HepG2 (cell line): ENCODE data around the gene CAMTA2. TPM values are rescaled to one million over a fixed set of nuclear protein-coding genes. Genes with fewer than 3 reads are reported as not detected.

Experiments used
- CREB1 ChIP-seq, 2 experiments: fragments of 450-650 bp in 1 of 2; IDR thresholded peaks; 2 replicates each; pipeline ENCODE4 v1.6.1; 2016 to 2017; ENCODE audit warnings: control low read depth in 1 of 2, mild to moderate bottlenecking in 1 of 2, missing compliant biosample characterization in 1 of 2, missing genetic modification characterization in 1 of 2
- GMEB1 ChIP-seq: sonication (generic); formaldehyde crosslinking; IDR thresholded peaks from 2 replicates; pipeline ENCODE4 v1.5.1; 2020; ENCODE audit warnings: missing genetic modification reagents, mild to moderate bottlenecking, borderline replicate concordance
- KAT2B ChIP-seq: fragments of 150-350 bp; IDR thresholded peaks from 2 replicates; pipeline ENCODE4 v1.6.1; 2014; ENCODE audit warnings: low read depth, low read length, borderline replicate concordance
- KDM6A ChIP-seq: IDR thresholded peaks from 2 replicates; pipeline ENCODE4 v1.6.1; 2016; ENCODE audit warnings: low read depth
- MIER2 ChIP-seq: IDR thresholded peaks from 2 replicates; pipeline ENCODE4 v1.6.1; 2016; ENCODE audit warnings: missing biosample characterization, missing genetic modification reagents
- MLLT10 ChIP-seq: sonication (generic); formaldehyde crosslinking; IDR thresholded peaks from 2 replicates; pipeline ENCODE4 v1.4.0; 2020; ENCODE audit warnings: missing genetic modification reagents
- MXI1 ChIP-seq: IDR thresholded peaks from 3 replicates; pipeline ENCODE4 v1.6.1; 2012; ENCODE audit warnings: low read depth, low read length, inconsistent platforms, borderline replicate concordance
- NFATC3 ChIP-seq: sonication (generic); formaldehyde crosslinking; IDR thresholded peaks from 2 replicates; pipeline ENCODE4 v1.5.1; 2020; ENCODE audit warnings: mild to moderate bottlenecking, missing genetic modification reagents
- POLR2G ChIP-seq: fragments of 200-400 bp; formaldehyde crosslinking; IDR thresholded peaks from 2 replicates; pipeline ENCODE4 v1.6.1; 2018; ENCODE audit warnings: mild to moderate bottlenecking, low read depth, low read length, moderate library complexity
- RXRB ChIP-seq: IDR thresholded peaks from 2 replicates; pipeline ENCODE4 v1.6.1; 2016; ENCODE audit warnings: borderline replicate concordance, missing genetic modification reagents, missing compliant biosample characterization
- SPEN ChIP-seq: sonication (generic); formaldehyde crosslinking; IDR thresholded peaks from 2 replicates; pipeline ENCODE4 v1.5.1; 2020; ENCODE audit warnings: low read depth, mild to moderate bottlenecking, missing genetic modification reagents
- TFE3 ChIP-seq: IDR thresholded peaks from 2 replicates; pipeline ENCODE4 v1.6.1; 2016
- YEATS2 ChIP-seq: sonication (generic); formaldehyde crosslinking; IDR thresholded peaks from 2 replicates; pipeline ENCODE4 v1.4.0; 2020; ENCODE audit warnings: missing genetic modification reagents, borderline replicate concordance
- YEATS4 ChIP-seq: sonication (generic); formaldehyde crosslinking; IDR thresholded peaks from 2 replicates; pipeline ENCODE4 v1.4.0; 2020; ENCODE audit warnings: missing genetic modification reagents, borderline replicate concordance
- ZNF10 ChIP-seq: sonication (generic); formaldehyde crosslinking; IDR thresholded peaks from 2 replicates; pipeline ENCODE4 v1.4.0; 2020; ENCODE audit warnings: mild to moderate bottlenecking, low read depth, missing genetic modification reagents, borderline replicate concordance
- ZNF281 ChIP-seq: sonication (generic); formaldehyde crosslinking; IDR thresholded peaks from 2 replicates; pipeline ENCODE4 v1.4.0; 2020; ENCODE audit warnings: missing genetic modification reagents, borderline replicate concordance
- ZNF350 ChIP-seq: sonication (generic); formaldehyde crosslinking; IDR thresholded peaks from 2 replicates; pipeline ENCODE4 v1.4.0; 2020; ENCODE audit warnings: mild to moderate bottlenecking, low read depth, missing genetic modification reagents, borderline replicate concordance
- ZNF354B ChIP-seq: sonication (generic); formaldehyde crosslinking; IDR thresholded peaks from 2 replicates; pipeline ENCODE4 v1.8.0; 2022; ENCODE audit warnings: mild to moderate bottlenecking, missing genetic modification reagents
- ZNF430 ChIP-seq: sonication (generic); formaldehyde crosslinking; IDR thresholded peaks from 2 replicates; pipeline ENCODE4 v1.9.0; 2021; ENCODE audit warnings: mild to moderate bottlenecking, missing genetic modification reagents
- ZNF614 ChIP-seq: IDR thresholded peaks from 2 replicates; pipeline ENCODE4 v1.6.1; 2018; ENCODE audit warnings: missing biosample characterization, missing genetic modification reagents, inconsistent platforms, borderline replicate concordance
- ZNF709 ChIP-seq: sonication (generic); formaldehyde crosslinking; IDR thresholded peaks from 2 replicates; pipeline ENCODE4 v1.5.0; 2020; ENCODE audit warnings: mild to moderate bottlenecking, missing genetic modification reagents
- ZNF747 ChIP-seq: sonication (generic); formaldehyde crosslinking; IDR thresholded peaks from 2 replicates; pipeline ENCODE4 v1.8.1; 2023; ENCODE audit warnings: missing genetic modification reagents, mild to moderate bottlenecking, borderline replicate concordance
- ZNF772 ChIP-seq: sonication (generic); formaldehyde crosslinking; IDR thresholded peaks from 2 replicates; pipeline ENCODE4 v1.5.0; 2020; ENCODE audit warnings: mild to moderate bottlenecking, missing genetic modification reagents
- polyA plus RNA-seq, 8 experiments: library from polyadenylated mRNA; depleted of rRNA in 3 of 8; stranded (reverse) in 7 of 8; unstranded in 1 of 8; fragments of >200 nt; fragmentation: Illumina TruSeq in 4 of 8; extraction: Trizol in 4 of 8; gene quantifications; 2 replicates each; pipeline versions ENCODE4 v1.2.1 to v1.2.3, GENCODE V29; 2011 to 2016; ENCODE audit warnings: low read depth in 4 of 8, missing spikeins in 1 of 8, mixed read lengths in 1 of 8; ENCODE audit not compliant: insufficient read depth in 1 of 8
- total RNA-seq, 5 experiments: library from RNA; depleted of rRNA; stranded (reverse); fragments of >200 nt; fragmentation: Illumina TruSeq; extraction: Trizol; gene quantifications; 2 replicates each; pipeline ENCODE4 v1.2.3, GENCODE V29; 2016; ENCODE audit warnings: low read depth in 1 of 5

CAMTA2 gene
- total and polyA plus RNA-seq, 2 of the 13 experiments (the other 11 are each of a cell fraction or from before 2014, with no cell fraction given), result 4.1 to 7.1 TPM

- TF ChIP-seq MLLT10, result no peak
- TF ChIP-seq POLR2G, result peak; percentile 62
- TF ChIP-seq ZNF772 (CRISPR knock-in tag), result 0 out of 2 replicates have a peak, but pooled peaks have one; percentile 57
- TF ChIP-seq MXI1, result peak; percentile 46; the same call in 1 of the 3 replicates
- peak; percentile 43 for TF ChIP-seq TFE3 (CRISPR knock-in tag)
- TF ChIP-seq ZNF709 (CRISPR knock-in tag), result no peak
- no peak for TF ChIP-seq KAT2B
- peak; percentile 52; the same call in 1 of the 2 replicates for TF ChIP-seq MIER2 (CRISPR knock-in tag)
- TF ChIP-seq YEATS4 (CRISPR knock-in tag), result peak; percentile 63; the same call in 1 of the 2 replicates
- no peak for TF ChIP-seq ZNF747 (CRISPR knock-in tag)
- no peak for TF ChIP-seq ZNF10 (CRISPR knock-in tag)
- TF ChIP-seq ZNF350 (CRISPR knock-in tag), result no peak
- TF ChIP-seq ZNF354B, result 0 out of 2 replicates have a peak, but pooled peaks have one; percentile 65
- TF ChIP-seq RXRB (CRISPR knock-in tag), result peak; percentile 94
- peak; percentile 91 for TF ChIP-seq SPEN (CRISPR knock-in tag)
- TF ChIP-seq ZNF614 (CRISPR knock-in tag), result peak; percentile 71; the same call in 1 of the 2 replicates
- peak; percentile 83; the same call in 1 of the 2 replicates for TF ChIP-seq YEATS2 (CRISPR knock-in tag)
- no peak for TF ChIP-seq CREB1 (IDR thresholded peaks at IDR 0.05)
- 0 out of 2 replicates have a peak, but pooled peaks have one; percentile 45 for TF ChIP-seq CREB1 (CRISPR knock-in tag; IDR thresholded peaks at IDR 0.05)
- peak; percentile 91 for TF ChIP-seq ZNF281 (CRISPR knock-in tag)
- TF ChIP-seq GMEB1 (CRISPR knock-in tag), result peak; percentile 19; the same call in 1 of the 2 replicates
- peak; percentile 90 for TF ChIP-seq KDM6A (CRISPR knock-in tag)
- TF ChIP-seq ZNF430 (CRISPR knock-in tag), result peak; percentile 42; the same call in 1 of the 2 replicates
- TF ChIP-seq NFATC3 (CRISPR knock-in tag), result no peak
These were observed 11.4 kb upstream of the CAMTA2 start (continued) for GRCh38 chr17:4998732-4999429.
